Kidney capillary endothelial cell (primary cell): Measurements from ENCODE around the gene SNRNP35.
A peak's percentile ranks its signal among the peaks of the same experiment; 100 is the strongest.
"Not testable (repeated sequence)": the region's sequence is repeated elsewhere in the genome, so short reads cannot be mapped to it uniquely, and the experiment has no call there.

Experiments
- DNase-seq: peaks from one replicate; pipeline ENCODE4 v3.0.0-alpha.2; 2018; ENCODE audit warnings: low spot score

SNRNP35 gene

DNA sequence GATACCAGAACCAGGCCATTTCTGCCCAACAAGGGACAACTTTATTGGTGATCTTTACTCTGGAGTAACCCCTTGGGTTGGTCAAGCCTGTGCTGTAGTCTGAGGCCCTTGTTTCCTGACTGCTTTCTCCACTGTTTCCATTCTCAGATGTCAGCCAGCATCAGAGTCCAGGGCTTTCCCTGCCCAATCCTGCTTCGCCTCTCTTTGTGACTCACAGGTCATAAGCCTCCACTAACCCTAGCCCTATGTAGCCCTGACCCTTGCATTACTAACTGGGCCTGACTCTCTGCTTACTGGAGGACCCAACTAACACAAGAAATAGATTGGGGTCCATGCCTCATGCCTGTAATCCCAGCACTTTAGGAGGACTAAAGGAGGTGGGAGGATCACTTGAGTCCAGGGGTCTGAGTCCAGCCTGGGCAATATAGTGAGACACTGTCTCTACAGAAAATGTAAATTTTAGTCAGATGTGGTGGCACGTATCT, 8.6 kb upstream of the SNRNP35 start:
- no peak for DNase-seq

- DNase-seq, result no peak
These were observed 8.1 kb upstream of the SNRNP35 start for GRCh38 chr12:123449856-123450255.

GRCh38 chr12:123450636-123451035, 7.3 kb upstream of the SNRNP35 start:
- no peak for DNase-seq

DNA sequence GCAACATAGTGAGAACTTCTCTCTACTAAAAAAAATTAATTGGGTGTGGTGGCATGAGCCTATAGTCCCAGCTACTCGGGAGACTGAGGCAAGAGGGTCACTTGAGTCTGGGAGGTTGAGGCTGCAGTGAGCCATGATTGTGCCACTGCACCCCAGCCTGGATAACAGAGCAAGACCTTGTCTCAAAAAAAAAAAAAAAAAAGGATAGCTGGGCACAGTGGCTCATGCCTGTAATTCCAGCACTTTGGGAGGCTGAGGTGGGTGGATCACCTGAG, 5.7 kb upstream of the SNRNP35 start:
- not testable (repeated sequence) for DNase-seq

GRCh38 chr12:123453165-123453564, 4.8 kb upstream of the SNRNP35 start:
- no peak for DNase-seq

- DNase-seq, result not testable (repeated sequence)
These were observed 5.2 kb downstream of the SNRNP35 start for GRCh38 chr12:123463174-123463573.

DNA sequence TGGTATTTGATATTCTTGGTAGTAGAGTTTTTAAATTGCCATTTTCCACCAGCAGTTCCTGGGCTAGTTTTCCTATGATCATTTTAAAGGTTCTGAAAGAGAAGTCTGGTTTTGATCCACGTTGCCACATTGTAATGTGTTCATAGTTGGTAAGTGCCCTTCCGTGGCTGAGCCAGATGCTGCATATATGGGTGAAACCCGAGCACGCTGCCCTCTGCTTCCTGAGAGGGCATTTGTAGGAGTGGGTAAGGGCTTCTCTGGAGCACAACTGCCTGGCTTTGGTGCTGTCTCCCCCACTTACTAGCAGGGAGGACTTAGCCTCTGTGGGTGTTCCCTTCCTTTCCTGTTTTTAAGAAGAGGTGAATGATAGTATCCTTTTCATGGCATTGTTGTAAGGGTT, 7.1 kb downstream of the SNRNP35 start:
- no peak for DNase-seq

GRCh38 chr12:123468786-123469185, 10.8 kb downstream of the SNRNP35 start:
- DNase-seq, result no peak

DNA sequence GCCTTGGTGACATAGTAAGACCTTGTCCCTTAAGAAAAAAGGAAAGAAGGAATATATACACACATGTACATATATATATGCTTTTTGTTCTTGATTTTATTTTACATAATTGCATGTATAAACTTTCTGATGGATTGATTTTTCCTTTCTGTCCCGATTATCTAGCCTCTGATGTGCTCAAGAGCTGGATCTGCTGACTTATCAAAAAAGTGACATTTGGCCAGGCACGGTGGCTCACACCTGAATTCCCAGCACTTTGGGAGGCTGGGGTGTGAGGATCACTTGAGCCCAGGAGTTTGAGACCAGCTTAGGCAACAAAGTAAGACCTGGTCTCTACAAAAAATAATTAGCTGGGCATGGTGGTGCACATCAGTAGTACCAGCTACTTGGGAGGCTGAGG, 12.0 kb downstream of the SNRNP35 start:
- DNase-seq, result no peak

DNA sequence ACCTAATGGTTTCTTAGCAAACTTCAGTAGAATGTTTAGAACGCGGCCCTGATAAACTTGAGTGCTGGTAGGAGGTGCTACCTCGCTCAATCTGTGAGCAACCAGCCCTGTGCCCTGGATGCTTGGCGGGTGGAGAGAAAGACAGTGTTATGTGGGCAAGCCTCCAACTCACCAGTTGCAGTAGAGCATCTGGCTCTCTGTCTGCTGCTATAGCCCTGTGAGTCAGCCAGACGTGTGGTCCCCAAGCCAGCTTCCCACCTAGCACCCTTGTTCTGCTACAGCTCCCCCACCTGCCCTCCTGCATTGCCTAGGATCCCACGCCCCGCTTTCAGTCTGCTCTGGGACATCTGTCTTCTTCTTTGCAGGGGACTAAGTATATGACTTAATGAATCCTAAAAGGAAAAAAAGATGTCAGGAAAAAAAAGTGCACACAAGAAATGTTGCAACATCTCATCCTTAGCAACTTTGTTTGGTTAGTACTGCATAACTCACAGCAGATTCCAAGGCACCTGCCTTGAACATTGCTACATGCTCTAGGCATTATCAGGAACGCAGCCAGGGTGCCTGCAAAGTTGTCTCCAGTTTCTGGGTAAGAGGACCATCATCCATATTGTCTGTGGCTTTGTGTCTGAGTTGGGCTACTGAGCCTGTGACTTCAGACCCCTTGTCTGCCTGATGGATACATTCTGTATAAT, 13.6 kb downstream of the SNRNP35 start:
- no peak for DNase-seq

DNA sequence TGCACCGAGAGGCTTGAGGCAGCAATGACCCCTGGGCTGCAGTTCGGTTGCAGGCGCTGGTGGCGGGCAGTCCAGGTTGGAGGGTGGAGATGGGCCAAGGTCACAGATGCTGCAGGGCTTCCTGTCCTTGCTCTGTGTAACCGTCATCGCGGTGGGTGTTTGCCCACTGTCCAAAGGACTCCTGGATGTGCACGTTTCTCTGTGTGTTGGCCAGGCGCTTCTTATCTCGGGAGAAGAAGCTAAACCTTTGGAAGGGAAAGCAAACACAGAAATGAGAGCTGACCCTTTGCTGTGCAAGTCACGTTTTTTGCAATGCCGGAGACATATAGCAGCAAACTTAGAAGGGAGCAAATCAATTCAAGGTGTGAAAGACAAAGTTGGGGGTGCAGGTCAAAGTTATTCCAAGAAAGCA, 14.5 kb downstream of the SNRNP35 start:
- DNase-seq, result no peak

GRCh38 chr12:123474485-123475245, 16.7 kb downstream of the SNRNP35 start:
- no peak for DNase-seq

GRCh38 chr12:123475246-123475703, 17.3 kb downstream of the SNRNP35 start:
- no peak for DNase-seq

DNA sequence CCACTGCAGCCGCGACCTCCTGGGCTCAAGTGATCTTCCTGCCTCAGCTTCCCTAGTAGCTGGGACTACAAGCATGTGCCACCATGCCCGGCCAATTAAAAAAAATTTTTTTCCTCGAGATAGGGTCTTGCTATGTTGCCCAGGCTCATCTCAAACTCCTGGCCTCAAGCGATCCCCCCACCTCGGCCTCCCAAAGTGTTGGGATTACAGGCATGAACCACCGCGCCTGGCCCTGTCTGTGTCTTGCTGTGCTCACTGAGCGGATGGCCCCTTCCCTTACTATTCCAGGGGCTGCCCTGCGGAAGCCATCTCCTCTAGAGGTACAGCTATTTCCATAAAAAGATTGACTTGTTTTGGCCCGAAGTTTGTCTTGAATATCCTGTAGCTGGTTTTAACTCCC, 20.1 kb downstream of the SNRNP35 start:
- no peak for DNase-seq

DNA sequence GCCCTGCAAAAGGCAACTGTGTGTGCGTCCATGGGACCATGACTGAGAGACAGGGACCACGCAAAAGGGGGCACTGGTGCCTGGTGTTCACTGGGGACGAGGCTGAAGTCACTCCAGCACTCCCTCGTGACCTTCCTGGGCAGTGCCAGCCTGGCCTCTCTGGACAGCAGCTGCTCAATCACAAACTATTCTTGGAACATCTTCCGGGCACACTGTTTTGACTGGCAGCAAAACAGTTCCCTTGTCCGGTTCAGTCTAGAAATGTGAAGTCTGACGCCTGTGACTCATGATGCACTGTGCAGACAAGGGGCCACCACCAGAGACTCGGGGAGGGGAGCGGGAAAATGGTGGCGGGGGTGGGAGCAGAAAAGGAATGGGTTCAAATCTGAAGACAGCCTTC, 20.8 kb downstream of the SNRNP35 start:
- peak; percentile 87 for DNase-seq

DNA sequence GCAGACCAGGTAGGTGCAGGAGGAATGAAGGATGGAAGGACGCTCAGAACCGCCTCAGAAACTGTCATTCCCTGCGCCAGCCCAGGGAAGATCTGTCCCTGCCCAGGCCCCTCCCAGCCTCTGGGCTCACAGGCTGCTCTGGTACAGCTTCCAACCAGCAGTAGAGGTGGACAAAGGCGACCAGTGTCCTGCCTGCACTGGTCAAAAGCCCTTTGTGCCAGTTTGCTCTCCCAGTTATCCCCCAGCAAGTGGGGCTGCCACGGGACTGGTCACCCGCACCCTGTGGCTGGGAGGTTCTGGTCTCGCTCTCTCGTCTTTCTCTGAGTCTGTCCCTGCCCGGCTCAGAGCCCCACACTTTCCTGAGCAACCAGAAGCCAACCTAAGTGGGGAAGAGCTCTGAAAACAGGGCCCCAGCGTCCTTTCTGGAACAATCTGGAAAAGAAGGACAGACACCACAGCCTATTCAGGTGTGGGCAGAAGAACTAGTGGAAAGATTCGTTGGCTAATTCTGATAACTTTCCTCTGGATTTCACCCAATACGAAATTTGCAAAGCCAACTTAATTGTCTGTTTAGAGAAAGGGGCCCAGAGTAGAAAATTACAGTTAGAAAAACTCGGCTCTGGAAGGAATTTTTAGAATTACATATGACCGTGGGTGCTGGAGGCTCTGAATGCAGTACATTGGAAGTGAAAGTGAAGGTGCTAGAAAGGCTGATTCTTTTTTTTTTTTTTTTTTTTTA, 21.7 kb downstream of the SNRNP35 start:
- no peak for DNase-seq

- not testable (repeated sequence) for DNase-seq
These were observed 23.3 kb downstream of the SNRNP35 start for GRCh38 chr12:123481251-123481650.

DNA sequence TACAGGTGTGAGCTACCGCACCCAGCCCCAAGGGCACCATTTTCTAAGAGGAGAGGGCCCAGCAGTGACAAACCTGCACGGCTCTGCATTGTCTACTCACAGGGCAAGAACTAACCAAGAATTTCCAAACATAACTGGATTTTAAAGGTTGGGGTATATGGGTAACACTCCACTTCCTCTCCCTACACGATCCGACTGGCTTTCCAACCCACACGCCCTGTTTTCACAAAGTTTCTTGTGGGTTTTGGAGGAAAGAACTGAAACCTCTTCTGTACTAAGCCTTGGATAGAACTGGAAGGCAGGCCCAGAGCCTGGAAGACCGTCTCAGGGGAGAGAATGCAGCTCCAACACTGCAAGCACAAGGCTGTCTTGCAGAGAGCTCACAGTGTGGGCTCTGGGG, 24.9 kb downstream of the SNRNP35 start:
- no peak for DNase-seq

DNA sequence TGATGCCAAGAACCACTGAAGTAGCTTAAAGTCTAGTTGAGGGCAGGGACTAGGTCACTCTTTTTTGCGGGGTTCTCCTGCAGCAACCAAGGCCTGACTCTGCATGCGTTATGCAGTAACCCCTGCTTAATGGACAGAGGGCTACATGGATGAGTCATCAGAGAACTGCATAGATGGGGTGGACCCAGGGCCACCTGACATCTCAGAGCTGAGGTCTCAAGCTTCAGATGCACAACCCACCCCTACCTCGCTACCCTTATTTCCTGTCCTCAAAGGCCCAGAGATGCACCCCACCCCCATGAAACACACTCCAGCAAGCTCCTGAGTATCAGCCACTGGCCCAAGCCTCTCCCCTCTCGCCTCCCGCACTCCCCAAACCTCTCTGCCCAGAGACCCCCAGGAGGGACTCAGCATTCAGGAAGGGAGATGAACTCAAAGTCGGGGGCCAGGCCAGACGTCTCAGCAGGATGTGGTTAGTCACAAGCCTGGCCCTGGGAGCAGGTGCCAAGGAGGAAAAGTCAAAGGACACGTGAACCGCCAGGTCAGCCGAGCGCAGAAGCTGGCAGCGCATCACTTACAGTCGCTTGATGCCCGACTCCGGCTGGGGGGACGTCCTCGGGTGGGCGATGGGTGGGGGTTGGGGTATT, 25.8 kb downstream of the SNRNP35 start:
- DNase-seq, result no peak

DNA sequence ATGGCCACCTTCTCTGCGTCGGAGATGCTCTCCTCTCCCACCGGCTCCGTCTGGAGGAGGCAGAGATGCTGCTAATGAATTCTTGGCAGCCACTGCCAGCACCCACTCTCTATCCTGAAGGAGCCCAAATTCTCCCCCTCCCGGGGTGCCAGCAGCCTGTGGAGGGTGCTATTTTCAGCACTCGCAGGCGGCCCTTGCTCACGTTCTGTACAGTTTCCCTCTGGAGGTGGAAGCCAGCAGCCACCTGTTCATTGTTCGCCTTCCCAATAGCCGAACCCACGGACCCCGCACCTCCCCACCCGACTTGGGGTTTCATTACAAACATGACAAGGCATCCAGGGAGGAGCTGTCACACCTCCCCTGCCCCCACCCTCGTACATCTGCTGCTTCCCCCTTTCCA, 27.8 kb downstream of the SNRNP35 start:
- no peak for DNase-seq

GRCh38 chr12:123487428-123487827, 29.5 kb downstream of the SNRNP35 start:
- DNase-seq, result no peak

DNA sequence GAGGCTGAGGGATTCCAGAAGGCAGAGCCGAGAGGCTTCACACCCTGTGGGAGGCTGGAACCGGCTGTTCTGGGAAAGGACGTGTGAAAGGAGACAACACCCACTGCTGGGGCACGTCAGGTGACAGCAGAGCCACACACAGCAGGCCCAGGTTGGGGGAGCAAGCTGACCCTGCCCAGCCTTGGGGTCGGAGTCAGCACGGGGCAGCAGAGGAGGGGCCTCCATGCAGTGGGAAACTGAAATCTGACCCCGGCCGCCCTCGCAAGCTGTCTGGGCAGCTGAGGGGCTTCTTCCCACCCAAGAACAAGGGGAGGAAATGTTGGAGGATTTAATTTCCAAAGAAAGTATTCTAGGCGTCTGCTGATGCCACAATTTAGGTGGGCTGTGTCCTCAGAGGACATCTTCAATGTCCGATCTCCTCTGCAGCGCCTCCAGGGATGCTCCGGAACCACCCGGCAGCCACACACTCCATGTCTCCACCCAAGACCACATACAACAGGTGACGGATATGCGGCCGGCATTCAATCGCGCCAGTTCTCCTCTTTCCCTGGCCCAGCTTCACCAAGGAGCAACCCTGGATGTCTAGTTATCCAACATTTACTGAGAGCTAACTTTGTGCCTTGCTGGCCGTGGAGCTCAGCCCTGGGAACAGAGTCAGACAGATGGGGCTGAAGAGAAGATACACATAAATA, 30.7 kb downstream of the SNRNP35 start:
- DNase-seq, result no peak
